Activated CD4-positive, CD25-positive, alpha-beta regulatory T cell treated with anti-CD3 and anti-CD28 coated beads, Interleukin-2, amount 50 U/mL, for 16 hours (primary cell): Measurements from ENCODE around the gene UBE2H.

Experiments used
- DNase-seq: peaks from one replicate; pipeline ENCODE4 v3.0.0-alpha.2; 2020; ENCODE audit warnings: low read depth, low spot score

UBE2H gene

GRCh38 chr7:129786825-129787563 is 165.8 kb downstream of the UBE2H start:
- DNase-seq: no peak

DNA sequence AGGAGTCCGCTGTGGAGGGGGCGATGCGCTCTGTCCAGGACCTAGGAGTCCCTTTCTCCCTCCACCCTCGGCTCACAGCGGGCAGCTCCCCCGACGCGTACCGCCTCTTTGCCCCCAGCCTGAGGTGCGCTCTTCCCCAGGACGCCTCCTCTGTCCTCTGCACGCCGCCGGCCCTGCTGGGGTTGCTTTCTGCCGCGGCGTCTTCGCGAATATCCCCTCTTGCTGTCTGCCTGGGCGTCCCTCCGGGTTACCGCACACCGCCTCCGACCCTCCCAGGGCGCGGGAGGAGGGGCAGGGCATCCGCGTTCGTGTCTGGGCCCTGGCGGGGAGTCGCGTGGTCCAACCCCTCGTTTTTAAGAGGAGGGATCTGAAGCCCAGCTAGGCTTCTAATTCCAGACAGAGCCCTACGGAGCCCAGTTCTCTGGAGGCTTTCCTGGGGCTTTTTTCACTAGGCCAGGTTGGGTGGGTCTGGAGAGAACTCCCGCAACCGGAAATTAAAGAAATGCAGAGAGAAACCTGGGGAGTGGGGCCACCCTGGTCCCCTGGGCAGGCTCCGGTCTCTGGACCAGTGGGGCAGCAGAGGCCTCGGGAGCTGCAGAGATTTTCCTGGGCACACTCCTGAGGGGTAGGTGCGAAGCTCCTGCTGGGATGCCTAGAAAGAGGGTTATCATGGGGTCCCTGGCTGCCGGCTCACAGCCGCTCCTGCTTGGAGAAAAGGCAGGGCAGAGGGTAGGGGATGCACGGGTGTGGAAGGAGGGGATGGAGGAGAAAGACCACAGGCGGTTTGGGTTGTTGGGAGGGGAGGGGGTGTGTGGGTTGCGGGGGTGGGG is 166.9 kb downstream of the UBE2H start:
- DNase-seq: no peak

- no peak for DNase-seq
Measured at GRCh38 chr7:129784783-129785684, 167.7 kb downstream of the UBE2H start.

DNA sequence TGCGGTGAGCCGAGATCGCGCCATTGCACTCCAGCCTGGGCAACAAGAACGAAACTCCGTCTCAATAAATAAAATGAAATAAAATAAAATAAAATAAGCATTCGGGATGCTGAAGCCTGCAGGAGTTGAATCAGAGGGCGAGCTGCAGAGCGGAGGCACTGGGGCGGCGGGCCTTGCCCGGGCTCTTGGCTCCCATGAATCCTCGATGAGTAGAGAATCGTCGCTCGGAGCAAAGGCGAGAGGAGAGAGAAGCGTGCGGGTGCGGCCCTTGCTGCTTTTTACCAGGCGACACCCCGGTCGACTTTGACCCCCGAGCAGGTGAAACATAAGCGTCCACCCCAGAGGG is 168.3 kb downstream of the UBE2H start:
- DNase-seq: no peak

- no peak for DNase-seq
Measured at GRCh38 chr7:129783584-129783919, 169.2 kb downstream of the UBE2H start.

DNA sequence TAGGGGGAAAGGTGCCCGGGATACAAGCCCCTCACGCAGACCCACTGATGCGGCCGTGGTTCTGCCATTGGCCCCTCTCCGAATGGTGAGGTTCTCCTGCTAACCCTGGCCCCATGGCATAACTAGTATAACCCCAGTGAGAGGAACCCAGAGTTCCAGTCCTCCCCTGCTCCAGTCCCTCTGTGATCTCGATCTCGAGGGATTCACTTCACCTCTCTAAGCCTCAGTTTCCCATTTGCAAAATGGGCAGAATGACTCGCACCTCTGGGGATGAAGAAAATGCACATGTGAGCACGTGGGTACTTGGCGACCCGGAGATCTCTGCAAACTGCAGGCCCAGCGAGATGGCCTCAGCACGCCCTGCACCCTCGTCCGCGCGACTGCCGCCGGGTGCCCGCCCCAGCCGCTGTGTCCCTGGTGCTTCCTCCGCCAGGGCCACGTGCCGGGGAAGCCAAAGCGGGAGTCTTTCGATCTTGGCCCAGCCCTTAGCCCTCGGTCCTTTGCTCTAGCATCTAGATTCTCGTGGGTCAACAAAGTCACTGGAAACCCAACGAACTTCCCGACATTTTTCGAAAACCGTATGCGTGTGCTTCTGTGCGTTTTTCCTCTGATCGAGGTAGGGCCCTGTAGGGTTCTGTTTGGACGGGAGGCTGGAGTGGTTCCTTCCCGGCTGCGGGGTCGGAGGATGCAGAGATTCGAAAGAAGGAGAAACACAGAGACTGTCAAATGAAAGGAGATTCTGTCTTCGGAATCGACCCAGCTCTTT is 169.8 kb downstream of the UBE2H start:
- DNase-seq: no peak

GRCh38 chr7:129781928-129782817 is 170.6 kb downstream of the UBE2H start:
- no peak for DNase-seq

DNA sequence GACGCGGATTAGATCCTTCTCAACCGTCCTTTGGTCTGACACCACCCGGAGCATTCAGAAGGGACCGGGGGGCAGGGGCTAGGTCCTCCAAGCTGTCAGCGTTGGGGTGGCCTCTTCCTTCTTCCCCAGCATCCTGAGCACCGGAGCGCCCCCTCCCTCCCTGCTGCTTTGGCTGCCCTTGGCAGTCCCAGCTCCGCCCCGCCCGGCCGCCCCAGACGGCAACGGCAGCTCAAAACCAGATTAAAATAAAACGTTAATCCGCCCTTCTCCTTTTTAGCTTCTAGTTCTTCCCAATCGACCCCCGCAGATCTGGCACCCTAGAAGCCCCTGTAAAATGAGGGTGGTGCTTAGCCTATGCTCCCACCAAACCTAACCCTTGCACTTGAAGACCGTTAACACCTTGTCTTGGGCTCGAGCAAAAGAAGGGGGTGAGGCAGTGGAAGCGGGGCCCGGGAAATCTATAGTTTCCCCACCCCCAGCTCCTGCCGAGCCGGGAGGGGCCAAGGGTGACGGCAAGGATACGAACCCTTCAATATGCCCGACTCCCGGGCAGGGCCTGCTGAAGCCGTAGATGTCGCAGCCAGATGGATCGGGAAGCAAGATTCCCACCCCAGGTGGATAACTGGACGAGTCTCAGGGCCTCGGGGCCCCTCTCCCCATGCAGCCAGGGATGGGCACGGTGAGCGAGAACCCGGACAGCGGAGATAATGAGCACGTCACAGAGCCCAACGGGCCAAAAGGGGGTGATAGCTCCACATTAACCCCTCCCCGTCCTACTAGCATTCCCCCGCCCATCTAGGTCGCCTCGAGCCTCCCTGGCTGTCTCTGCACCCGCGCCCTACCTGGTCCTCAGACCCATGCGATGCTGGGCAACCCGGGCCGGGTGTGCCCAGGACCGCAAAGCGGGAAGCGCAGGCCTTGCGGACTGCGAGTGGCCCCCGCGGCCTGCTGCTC is 171.5 kb downstream of the UBE2H start:
- DNase-seq: no peak
